Esophagus muscularis mucosa (tissue), 3 donors: ENCODE measurements around the gene GRIK4.

Experiments
- CTCF ChIP-seq, 3 experiments: fragments of 200-600 bp in 2 of 3; fragments of 450-650 bp in 1 of 3; sonication (generic) in 2 of 3; IDR thresholded peaks; one replicate each; pipeline ENCODE4 v1.5.1; 2017 to 2019; ENCODE audit warnings: antibody characterized with exemption in 3 of 3, mild to moderate bottlenecking in 2 of 3, moderate library complexity in 1 of 3
- POLR2A ChIP-seq: fragments of 450-650 bp; IDR thresholded peaks from one replicate; pipeline ENCODE4 v1.6.1; 2017; ENCODE audit warnings: antibody characterized with exemption, moderate library complexity, mild to moderate bottlenecking, low read depth

GRCh38 chr11:120489799-120490198 lies 21.7 kb upstream of the GRIK4 start:
- TF ChIP-seq POLR2A (no peak), CTCF (IDR thresholded peaks at IDR 0.05) (no peak)
